Melanocyte of skin (primary cell): Measurements from ENCODE around the gene RAPGEF6. TPM values are rescaled to one million over a fixed set of nuclear protein-coding genes. Genes with fewer than 3 reads are reported as not detected.

ENCODE experiments used
- small RNA-seq, 2 donors: library from RNA; depleted of rRNA; stranded (forward); fragments of <200 nt; gene quantifications; one replicate each; pipeline ENCODE3, GENCODE V24; 2012
- total RNA-seq, 2 donors: library from RNA; depleted of rRNA; stranded (reverse); fragments of >200 nt; gene quantifications; 2 replicates each; pipeline ENCODE4 v1.2.3, GENCODE V29; 2012

Gene RAPGEF6
- 10 to 100 TPM; 11.7 to 15.3 TPM for total RNA-seq

GRCh38 chr5:131634996-131635683, at the start of gene RAPGEF6:
RAPGEF6 (minus strand) TSS chr5:131635229; CDS start chr5:131635030, 199 bp downstream.

Small RNA genes within 50 kb of the gene (small RNA-seq; reads per million reads assigned to genes)
- 0 reads per million in 2 donors for gene RF02271

Other genes with a start within 250 kb of the RAPGEF6 start
- 10 to 100 TPM; 45.3 to 63.7 TPM for gene FNIP1, start 161.8 kb upstream of the RAPGEF6 start, total RNA-seq